Testis (tissue), 3 donors: ENCODE measurements around the gene RAB21. TPM values are rescaled to one million over a fixed set of nuclear protein-coding genes. Genes with fewer than 3 reads are reported as not detected.

ENCODE experiments used
- DNase-seq: peaks from one replicate; pipeline ENCODE4 v3.0.0-alpha.2; 2019
- H3K27ac ChIP-seq, 2 donors: fragments of 200-600 bp; sonication (generic); one replicate each; pipeline ENCODE4 v1.5.1; 2019
- H3K27me3 ChIP-seq: fragments of 200-600 bp; sonication (generic); one replicate; pipeline ENCODE4 v1.5.1; 2019
- H3K36me3 ChIP-seq: fragments of 200-600 bp; sonication (generic); one replicate; pipeline ENCODE4 v1.5.1; 2017; ENCODE audit warnings: low read depth; ENCODE audit errors: missing control alignments
- H3K4me1 ChIP-seq: fragments of 200-600 bp; sonication (generic); one replicate; pipeline ENCODE4 v1.5.1; 2019
- H3K4me3 ChIP-seq, 2 donors: fragments of 200-600 bp; sonication (generic); one replicate each; pipeline ENCODE4 v1.5.1; 2017 to 2019
- H3K9me3 ChIP-seq: fragments of 200-600 bp; sonication (generic); one replicate; pipeline ENCODE4 v1.5.1; 2017
- CTCF ChIP-seq, 3 experiments: fragments of 450-650 bp in 2 of 3; fragments of 200-600 bp in 1 of 3; sonication (generic) in 1 of 3; IDR thresholded peaks; one replicate each; pipeline ENCODE4 v1.5.1; 2016 to 2019; ENCODE audit warnings: antibody characterized with exemption in 3 of 3, mild to moderate bottlenecking in 2 of 3, moderate library complexity in 1 of 3
- POLR2A ChIP-seq: fragments of 450-650 bp; IDR thresholded peaks from one replicate; pipeline ENCODE4 v1.6.1; 2017; ENCODE audit warnings: antibody characterized with exemption, mild to moderate bottlenecking, moderate library complexity
- WGBS, 2 donors: methylation state at CpG; one replicate each; pipeline ENCODE4 v1.1.5; 2018; 5-methylcytosine and 5-hydroxymethylcytosine counted together
- intact Hi-C: fragments of 100-400 bp; cut with DNase I; formaldehyde crosslinking; loops from one replicate; pipeline ENCODE4 v1.15.1; 2023; ENCODE audit warnings: low total_unique reads
- polyA plus RNA-seq: library from polyadenylated mRNA; stranded (reverse); fragments of 350-450 nt; fragmentation: Illumina TruSeq; extraction: RNeasy Lipid Tissue Mini Kit (QIAGEN cat#74804); gene quantifications from one replicate; pipeline ENCODE4 v1.2.3, GENCODE V29; 2014; ENCODE audit warnings: low read depth, low replicate concordance; ENCODE audit not compliant: insufficient read depth
- total RNA-seq, 2 donors: library from RNA; depleted of rRNA; stranded (reverse); fragments of >200 nt; gene quantifications; one replicate each; pipeline ENCODE4 v1.2.3, GENCODE V29; 2016

RAB21 gene
- total and polyA plus RNA-seq, 3 donors from 2014 or later = 13.3 to 56.9 (median 27.1) TPM

- no peaks in the 10 kb centered on the region for H3K36me3 ChIP-seq
- peak; percentile 42 for DNase-seq
- intact Hi-C loops = no loop called here
Observed at GRCh38 chr12:71780237-71780822, 25.7 kb downstream of the RAB21 start.

GRCh38 chr12:71782017-71782416, 27.4 kb downstream of the RAB21 start:
- Histone ChIP-seq H3K27ac (no peak overlapping the region), H3K9me3 (no peaks in the 10 kb centered on the region), H3K36me3 (no peaks in the 10 kb centered on the region), H3K4me3 (no peak overlapping the region), H3K27me3 (no peaks in the 10 kb centered on the region), H3K4me1 (no peaks in the 10 kb centered on the region)
- WGBS, 2 donors = 75 to 78% methylated on average over 4 of the region's 4 CpGs
- no peak for DNase-seq
- TF ChIP-seq POLR2A (no peak), CTCF (IDR thresholded peaks at IDR 0.05) (no peak)
- intact Hi-C loops = no loop called here

More at GRCh38 chr12:71780237-71780822, 25.7 kb downstream of the RAB21 start:
- Histone ChIP-seq H3K27me3 (no peaks in the 10 kb centered on the region), H3K4me3 (no peak overlapping the region), H3K27ac (no peak overlapping the region), H3K4me1 (no peaks in the 10 kb centered on the region), H3K9me3 (no peaks in the 10 kb centered on the region)
- WGBS, 2 donors = 24 to 28% methylated on average over 3 of the region's 3 CpGs
- peak; percentile 44 to 70 (median 59) for TF ChIP-seq CTCF (IDR thresholded peaks at IDR 0.05)
- no peak for TF ChIP-seq POLR2A

GRCh38 chr12:71786829-71787228, 32.2 kb downstream of the RAB21 start:
- intact Hi-C loops = no loop called here
- H3K36me3 ChIP-seq = no peaks in the 10 kb centered on the region
- no peaks in the 10 kb centered on the region for H3K4me1 ChIP-seq
- no peaks in the 10 kb centered on the region for H3K27me3 ChIP-seq
- no peaks in the 10 kb centered on the region for H3K9me3 ChIP-seq
- TF ChIP-seq POLR2A (no peak), CTCF (IDR thresholded peaks at IDR 0.05) (no peak)
- H3K4me3 ChIP-seq = no peak overlapping the region
- no peak overlapping the region for H3K27ac ChIP-seq
- no peak for DNase-seq
- 50 to 53% methylated on average over 1 of the region's 1 CpG for WGBS, 2 donors

- intact Hi-C loops = no loop called here
- H3K27me3 ChIP-seq = no peaks in the 10 kb centered on the region
- WGBS, 2 donors = 64 to 73% methylated on average over 1 of the region's 1 CpG
Observed at GRCh38 chr12:71787580-71787979, 32.9 kb downstream of the RAB21 start.

More at GRCh38 chr12:71787580-71787979, 32.9 kb downstream of the RAB21 start:
- no peak overlapping the region for H3K4me3 ChIP-seq
- no peaks in the 10 kb centered on the region for H3K4me1 ChIP-seq
- no peaks in the 10 kb centered on the region for H3K9me3 ChIP-seq
- no peak overlapping the region for H3K27ac ChIP-seq
- TF ChIP-seq CTCF (IDR thresholded peaks at IDR 0.05) (no peak), POLR2A (no peak)
- H3K36me3 ChIP-seq = no peaks in the 10 kb centered on the region
- DNase-seq = no peak
